GM18511 (cell line): ENCODE measurements around the gene ZNF597.
"Not testable (repeated sequence)": the region's sequence is repeated elsewhere in the genome, so short reads cannot be mapped to it uniquely, and the experiment has no call there.

Source experiments
- ATAC-seq: cut with Tn5 transposase; IDR thresholded peaks from one replicate; pipeline ENCODE4 v1.9.1; 2021; ENCODE audit warnings: mild to moderate bottlenecking, moderate library complexity; ENCODE audit not compliant: unreplicated experiment

Gene ZNF597

GRCh38 chr16:3475604-3476375 is 32.5 kb upstream of the ZNF597 start:
- ATAC-seq: no peak

DNA sequence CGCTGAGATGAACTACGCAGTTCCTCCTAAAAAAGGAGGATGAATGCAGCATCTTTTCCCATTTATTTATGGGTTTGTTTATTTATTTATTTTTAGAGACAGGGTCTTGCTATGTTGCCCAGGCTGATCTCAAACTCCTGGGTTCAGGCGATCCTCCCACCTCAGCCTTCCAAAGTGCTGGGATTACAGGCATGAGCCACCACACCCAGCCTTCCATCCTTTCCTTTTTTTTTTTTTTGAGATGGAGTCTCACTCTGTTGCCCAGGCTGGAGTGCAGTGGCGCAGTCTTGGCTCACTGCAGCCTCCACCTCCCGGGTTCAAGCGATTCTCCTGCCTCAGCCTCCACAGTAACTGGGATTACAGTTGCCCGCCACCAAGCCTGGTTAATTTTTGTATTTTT is 31.6 kb upstream of the ZNF597 start:
- not testable (repeated sequence) for ATAC-seq

GRCh38 chr16:3474136-3474779 is 31.0 kb upstream of the ZNF597 start:
- ATAC-seq: no peak

DNA sequence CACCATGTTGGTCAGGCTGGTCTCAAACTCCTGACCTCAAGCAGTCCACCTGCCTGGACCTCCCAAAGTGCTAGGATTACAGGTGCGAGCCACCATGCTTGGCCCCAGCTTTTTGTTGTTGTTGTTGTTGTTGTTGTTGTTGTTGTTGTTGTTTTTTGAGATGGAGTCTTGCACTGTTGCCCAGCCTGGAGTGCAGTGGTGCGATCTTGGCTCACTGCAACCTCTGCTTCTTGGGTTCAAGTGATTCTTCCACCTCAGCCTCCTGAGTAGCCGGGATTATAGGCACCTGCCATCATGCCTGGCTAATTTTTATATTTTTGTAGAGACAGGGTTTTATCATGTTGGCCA is 30.3 kb upstream of the ZNF597 start:
- ATAC-seq: not testable (repeated sequence)

DNA sequence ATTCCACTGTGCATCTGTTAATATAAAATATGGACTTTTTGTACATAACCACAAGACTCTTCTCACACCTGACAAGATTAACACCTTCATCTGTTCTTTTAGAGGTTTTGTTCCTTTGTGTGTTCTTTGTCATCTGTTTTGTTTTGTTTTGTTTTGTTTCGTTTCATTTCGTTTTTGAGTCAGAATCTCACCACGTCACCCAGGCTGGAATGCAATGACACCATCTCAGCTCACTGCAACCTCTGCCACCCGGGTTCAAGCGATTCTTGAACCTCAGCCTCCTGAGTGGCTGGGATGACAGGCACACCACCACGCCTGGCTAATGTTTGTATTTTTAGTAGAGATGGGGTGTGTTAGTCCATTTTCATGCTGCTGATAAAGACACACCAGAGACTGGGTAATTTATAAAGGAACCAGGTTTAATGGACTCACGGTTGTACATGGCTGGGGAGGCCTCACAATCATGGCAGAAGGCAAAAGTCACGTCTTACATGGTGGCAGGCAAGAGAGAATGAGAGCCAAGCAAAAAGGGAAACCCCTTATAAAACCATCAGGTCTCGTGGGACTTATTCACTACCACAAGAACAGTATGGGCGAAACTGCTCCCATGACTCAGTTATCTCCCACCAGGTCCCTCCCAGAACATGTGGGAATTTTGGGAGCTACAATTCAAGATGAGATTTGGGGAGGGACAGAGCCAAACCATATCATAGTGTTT is 29.7 kb upstream of the ZNF597 start:
- no peak for ATAC-seq

- ATAC-seq: no peak
Observed at GRCh38 chr16:3471518-3472176, 28.3 kb upstream of the ZNF597 start.

GRCh38 chr16:3470723-3471122 is 27.4 kb upstream of the ZNF597 start:
- ATAC-seq: no peak

- no peak for ATAC-seq
Observed at GRCh38 chr16:3469736-3470135, 26.4 kb upstream of the ZNF597 start.

GRCh38 chr16:3468501-3468900 is 25.2 kb upstream of the ZNF597 start:
- ATAC-seq: no peak

- ATAC-seq: no peak
Observed at GRCh38 chr16:3467921-3468320, 24.6 kb upstream of the ZNF597 start.

DNA sequence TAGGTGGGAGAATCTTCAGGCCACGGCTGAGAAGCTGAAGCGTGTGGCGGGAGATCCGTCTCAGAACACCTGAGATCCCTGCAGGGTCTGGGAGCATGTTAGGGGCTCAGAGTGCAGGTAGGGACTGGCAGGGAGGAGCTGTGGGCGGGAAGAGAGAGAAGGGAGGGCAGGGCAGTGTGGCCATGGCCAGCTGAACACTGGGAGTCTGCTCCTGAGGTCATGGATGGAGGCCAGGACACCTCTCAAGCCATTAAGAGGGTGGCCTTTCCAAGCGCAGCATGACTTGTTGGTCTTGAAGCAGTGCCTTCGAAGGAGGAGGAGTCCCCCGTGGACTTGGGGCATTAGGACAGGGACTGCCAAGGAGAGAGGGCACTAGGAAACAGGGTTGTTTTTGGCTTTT is 23.9 kb upstream of the ZNF597 start:
- ATAC-seq: no peak

DNA sequence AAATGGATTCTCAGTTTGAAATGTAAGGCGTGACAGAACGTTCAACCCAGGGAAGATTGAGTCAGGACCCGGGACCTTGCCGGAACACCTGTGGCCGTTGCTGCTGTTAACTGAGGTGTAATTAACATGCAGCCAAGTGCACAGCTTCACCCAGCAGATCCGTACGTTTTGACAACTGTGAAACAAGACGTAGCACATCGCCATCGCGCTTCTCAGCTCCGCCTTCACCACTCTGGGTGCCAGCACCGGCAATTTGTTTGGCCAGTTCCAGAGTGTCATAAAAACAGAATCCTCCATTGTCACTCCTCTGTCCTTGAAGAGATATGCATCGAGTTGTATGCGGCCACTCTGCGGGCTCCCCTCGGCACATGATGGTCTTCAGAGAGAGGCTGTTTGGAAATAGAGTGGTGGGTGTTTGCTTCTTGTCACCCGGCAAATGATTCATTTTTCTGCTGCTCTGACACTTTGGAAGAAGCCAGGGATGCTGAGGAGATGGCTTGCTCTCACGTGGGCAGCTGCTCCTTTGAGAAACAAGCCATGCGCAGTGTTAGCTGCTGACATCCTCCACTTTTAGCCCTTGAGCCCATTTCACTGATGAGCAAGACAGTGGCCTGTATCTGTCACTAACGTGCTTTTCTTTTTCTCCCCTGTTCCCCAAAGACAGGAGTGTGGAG is 22.7 kb upstream of the ZNF597 start:
- ATAC-seq: no peak

- no peak for ATAC-seq
Observed at GRCh38 chr16:3465301-3465700, 22.0 kb upstream of the ZNF597 start.

- no peak for ATAC-seq
Observed at GRCh38 chr16:3461151-3461550, 17.8 kb upstream of the ZNF597 start.

GRCh38 chr16:3460585-3460984 is 17.3 kb upstream of the ZNF597 start:
- no peak for ATAC-seq

GRCh38 chr16:3460121-3460520 is 16.8 kb upstream of the ZNF597 start:
- no peak for ATAC-seq

GRCh38 chr16:3459401-3460090 is 16.2 kb upstream of the ZNF597 start:
- ATAC-seq: no peak

DNA sequence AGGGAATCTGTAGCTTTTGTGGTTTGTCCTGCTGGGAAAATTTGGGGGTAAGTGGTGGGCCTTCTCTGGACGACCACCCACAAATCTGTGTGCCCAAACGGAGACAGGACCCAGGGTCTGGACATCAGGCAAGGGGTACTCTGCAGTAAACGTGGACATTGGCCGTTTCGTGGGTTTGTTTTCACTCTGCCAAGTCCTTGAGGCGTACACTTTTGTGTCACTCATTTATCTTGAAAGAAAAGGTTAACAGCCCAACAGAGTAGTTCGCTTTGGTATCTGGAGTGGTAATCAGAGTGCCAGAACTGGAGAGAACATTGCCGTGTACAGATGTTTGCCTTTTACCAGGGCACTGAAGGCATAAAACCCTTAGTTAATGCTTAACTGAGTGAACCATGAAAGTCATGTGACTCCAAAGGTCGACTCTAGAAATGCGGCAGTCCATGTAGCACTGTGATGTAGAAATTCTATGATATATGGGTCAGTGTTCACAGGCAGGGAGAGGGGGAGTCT is 15.6 kb upstream of the ZNF597 start:
- peak; percentile 41 for ATAC-seq

GRCh38 chr16:3458278-3458851 is 15.1 kb upstream of the ZNF597 start:
- ATAC-seq: peak; percentile 6
